A673 (cell line): ENCODE data around the gene MTCH1.
A peak's percentile ranks its signal among the peaks of the same experiment; 100 is the strongest.

Experiments used
- CTCF ChIP-seq: fragments of 300-800, 200-600 bp; sonication (generic); conservative IDR thresholded peaks from 2 replicates; pipeline ENCODE4 v1.5.1; 2017; ENCODE audit warnings: low read depth, mild to moderate bottlenecking, antibody characterized with exemption, low read length, moderate library complexity, mixed read lengths
- EZH2 ChIP-seq: fragments of 200-600 bp; sonication (generic); IDR thresholded peaks from 2 replicates; pipeline ENCODE4 v1.6.1; 2017; ENCODE audit warnings: borderline replicate concordance, low read depth, mild to moderate bottlenecking, mixed read lengths, antibody characterized with exemption, low read length; ENCODE audit not compliant: poor library complexity, severe bottlenecking

- peak; percentile 67 for TF ChIP-seq CTCF
- TF ChIP-seq EZH2, result no peak
These were observed 43.4 kb upstream of the MTCH1 start for GRCh38 chr6:37029249-37029971.
